Stimulated activated naive CD4-positive, alpha-beta T cell (primary cell): Measurements from ENCODE around the gene EDIL3.

Experiments
- DNase-seq, 6 experiments: peaks; one replicate each; lab custom pipeline; 2025; lab: John Stamatoyannopoulos, UW

Gene EDIL3

DNA sequence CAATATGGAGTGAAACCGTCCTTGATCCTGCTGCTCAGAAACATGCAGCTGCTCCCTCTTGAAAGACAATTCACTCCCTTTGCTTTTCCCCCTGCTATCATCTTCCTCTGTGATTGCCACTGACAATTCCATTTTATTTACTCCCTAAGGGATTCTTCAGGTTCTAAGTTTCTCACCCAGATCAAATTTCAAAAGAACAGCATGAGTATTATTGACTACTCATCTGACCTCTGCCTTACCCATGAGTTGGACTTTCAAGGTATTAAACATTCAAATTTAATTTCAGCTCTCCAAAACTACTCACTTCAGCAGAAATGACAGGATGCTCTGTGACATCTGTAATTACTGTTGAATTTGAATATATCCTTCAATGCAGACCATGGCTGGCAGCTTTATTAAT lies 427.5 kb downstream of the EDIL3 start:
- DNase-seq = no peak

DNA sequence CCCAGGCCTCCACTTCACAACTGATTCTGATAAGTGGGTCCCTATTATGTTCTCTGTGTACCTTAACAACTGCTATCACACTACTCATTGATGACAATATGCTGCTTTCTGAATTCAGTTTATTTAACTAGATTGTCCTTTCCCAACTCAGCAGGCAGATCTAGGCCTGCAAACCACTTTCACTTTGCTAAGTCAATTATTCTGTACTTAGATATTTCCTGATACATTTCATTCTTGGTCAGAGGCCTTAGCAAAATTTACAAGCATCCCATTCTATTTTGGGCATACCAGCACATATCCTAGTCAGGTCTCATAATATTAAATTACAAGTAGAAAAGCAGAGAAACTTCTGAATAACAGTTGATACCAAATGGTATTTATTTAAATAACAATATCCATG lies 428.3 kb downstream of the EDIL3 start:
- DNase-seq = no peak

DNA sequence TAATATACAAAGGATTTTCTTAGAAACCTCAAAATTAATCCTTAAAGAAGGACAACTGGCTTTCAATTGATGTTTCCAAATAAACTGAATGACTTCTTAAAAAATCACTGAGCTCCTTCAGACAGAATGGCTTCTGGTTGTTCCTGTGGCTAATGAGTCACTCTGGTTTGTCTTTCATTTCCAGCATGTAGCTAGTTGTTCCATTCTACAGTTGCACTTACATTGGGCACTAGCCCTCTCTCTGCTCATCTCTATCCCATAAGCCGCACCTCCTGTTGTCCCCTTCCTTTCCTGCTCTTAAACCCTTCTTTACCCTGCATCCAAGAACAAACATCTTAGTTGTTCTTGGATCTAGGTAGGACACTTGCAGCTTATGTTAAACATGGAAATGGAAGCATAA lies 428.8 kb downstream of the EDIL3 start:
- no peak for DNase-seq

DNA sequence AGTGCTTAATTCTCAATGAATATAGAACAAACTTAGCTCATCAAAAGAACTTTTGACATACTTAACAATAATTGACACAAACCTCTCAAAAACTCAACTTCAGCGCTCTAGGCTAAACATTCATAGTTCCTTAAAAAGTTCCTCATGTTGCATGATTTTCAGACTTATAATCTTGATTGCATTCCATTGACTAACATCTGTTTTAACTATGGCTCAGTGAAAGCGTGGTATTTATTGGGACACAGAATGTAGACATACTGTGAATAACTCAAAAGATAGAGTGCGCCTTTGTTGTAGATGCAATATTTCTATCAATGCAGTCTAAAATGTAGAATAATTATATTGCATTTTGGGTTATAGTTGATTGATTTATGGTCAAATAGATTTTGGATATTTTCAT lies 436.9 kb downstream of the EDIL3 start:
- no peak for DNase-seq

DNA sequence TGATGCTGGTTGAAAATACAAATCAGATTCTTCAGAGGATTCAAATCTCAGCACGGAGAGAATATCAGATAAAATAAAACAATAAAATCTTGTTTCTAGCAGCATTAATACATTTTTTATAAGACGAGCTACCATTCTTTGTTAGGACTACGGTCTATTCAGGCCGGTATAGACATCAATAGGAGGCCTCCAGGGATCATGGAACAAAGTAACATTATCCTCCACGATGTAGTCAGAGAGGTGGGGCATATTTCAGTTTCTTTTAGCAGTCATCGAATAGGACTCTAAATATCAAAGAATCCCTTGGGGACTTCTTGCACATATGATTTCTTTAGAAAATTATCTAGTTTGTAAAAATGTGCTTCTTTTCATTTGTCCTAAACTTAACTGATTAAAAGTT lies 438.2 kb downstream of the EDIL3 start:
- no peak for DNase-seq

DNA sequence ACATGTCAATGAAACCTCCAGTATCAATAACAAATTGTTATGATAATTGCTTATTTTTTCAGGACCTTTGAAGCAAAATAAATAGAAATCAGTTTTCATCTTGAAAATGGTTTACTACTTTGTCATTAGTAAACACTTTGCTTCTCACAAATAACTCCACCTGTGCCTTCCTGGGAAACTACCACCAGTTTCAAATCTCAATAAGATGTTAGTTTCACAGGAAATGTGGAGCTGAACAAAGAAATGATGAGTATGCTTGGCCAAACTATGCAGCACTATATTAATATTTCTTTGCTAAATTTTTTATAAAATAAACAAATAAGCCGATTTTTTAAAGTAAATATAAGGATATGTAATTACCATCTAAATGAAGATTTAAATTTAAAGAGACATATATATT lies 442.5 kb downstream of the EDIL3 start:
- no peak for DNase-seq

DNA sequence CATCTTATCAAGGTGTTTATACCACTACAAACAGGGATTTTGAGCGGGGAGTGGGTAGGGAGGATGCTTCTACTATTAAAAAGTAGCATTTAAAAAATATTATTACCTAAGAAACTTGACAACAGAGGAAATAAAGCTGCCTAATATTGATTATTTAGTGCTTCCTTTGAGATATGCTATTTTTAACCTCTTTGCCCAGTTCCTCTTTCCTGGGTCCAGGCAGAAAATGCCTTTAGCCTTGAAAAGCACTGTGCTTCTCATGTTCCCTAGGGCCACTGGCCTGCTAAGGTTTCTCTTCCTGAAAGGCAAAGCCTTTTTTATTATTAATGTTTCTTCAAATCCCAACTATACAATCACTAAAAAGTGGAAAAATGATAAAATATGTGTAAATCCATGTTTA lies 446.8 kb downstream of the EDIL3 start:
- DNase-seq = no peak

DNA sequence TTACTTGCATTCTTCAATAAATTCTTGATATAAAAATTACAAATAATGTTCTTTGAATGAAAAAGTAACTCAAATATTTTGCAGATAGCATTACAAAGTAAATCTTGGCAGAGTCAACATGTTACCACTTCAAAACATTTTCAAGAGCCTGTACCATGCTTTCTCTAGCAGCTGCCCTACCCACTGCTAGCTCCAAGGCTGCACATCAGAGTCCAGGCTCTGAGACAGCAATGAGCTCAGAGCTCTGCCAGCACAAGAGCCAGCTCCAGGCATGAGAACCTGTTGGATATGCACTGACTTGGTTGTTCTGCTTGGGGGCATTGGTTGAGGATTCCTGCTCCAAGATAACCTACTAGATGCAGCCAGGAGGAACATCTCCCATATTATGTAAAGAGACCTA lies 452.7 kb downstream of the EDIL3 start:
- DNase-seq = no peak

DNA sequence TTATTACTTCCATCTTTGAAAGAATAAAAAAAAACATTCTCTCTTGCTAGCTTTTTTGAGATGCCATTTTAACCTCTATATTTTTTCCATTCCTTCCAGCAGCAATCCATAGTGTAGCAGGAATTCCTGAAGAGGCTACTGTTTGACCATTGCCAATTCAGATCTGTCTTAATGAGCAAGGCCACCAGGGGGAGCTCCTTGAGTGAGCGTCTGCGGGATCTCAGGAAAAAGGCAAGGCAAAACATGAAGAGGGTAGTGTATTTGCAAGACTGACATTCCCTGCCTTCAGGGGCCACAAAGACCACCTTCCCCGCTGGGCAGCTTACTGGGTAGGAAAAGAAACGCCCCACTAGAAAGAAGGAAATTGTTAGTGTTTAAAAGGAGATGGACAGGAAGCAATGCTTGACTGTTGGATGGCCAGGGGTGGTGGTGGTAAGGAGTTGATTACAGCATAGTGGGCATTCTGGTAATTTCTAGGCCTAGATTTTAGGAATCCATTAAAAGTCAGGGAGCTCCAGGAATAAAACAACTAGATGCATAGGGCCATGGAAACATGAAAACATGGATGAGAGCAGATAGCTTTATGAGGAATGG lies 457.4 kb downstream of the EDIL3 start:
- peak in 1 of 6 experiments; percentile 0 for DNase-seq

DNA sequence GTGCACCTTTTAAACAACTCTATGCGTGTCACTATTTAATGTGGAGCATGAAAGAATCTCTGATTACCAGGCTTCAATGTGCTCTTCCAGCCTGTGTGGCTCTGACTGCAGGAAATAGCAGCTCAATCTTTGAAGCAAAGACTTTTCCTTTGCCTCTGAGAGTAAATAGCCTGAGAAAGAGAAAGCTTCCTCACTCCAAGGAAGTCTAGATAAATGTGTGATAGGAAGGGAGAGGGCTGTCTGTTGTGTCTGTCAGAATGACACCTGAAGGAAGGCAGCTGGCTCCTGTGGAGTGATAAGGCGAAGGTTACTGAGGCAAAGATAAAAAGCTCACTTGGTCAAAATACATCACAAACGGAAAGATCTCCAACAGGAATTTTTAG lies 458.7 kb downstream of the EDIL3 start:
- DNase-seq = no peak

DNA sequence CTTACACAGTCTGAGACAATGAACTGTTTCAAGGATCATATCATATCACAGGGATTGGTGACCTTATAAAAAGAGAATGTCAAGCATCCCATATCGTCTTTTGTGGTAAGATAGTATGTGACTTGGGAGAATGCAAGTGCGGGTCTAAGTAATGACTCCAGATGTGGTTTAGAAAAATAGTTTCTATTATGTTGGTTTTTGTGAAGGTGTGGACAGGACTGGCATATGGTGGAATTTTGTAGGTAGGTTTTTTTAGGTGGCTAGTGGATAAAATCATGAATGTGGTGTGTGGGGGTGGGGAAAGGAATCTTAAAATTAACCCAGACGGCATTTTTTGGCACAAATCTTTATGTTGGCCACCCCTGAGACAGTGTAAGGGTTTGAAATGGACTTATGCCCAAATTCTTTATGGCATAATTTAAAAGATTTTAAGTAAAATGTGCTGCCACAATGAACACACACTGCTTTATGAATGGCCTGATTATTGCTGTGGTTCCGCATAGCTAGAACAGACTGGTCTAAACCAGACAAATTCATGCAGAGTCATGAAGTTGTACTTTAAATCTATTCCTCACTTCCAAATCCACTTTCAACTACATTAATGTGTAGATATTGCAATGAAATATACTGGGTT lies 459.2 kb downstream of the EDIL3 start:
- no peak for DNase-seq

DNA sequence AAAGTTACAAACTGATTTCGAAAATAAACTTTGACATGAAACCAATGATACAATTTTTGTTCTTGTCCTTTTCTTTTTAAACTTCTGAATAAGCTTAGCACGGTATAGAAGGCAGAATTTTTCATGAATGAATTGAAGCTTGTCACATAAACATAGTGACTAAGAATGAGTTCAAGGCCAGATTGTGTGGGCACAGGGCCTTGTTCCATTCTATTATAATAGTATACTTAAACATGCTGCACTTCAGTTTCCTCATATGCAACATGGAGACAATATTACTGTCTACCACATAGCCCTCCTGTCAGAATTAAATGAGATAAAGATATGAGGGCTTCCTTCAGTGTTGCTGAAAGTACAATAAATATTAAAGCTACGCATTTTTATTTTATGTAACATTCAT lies 459.8 kb downstream of the EDIL3 start:
- no peak for DNase-seq

DNA sequence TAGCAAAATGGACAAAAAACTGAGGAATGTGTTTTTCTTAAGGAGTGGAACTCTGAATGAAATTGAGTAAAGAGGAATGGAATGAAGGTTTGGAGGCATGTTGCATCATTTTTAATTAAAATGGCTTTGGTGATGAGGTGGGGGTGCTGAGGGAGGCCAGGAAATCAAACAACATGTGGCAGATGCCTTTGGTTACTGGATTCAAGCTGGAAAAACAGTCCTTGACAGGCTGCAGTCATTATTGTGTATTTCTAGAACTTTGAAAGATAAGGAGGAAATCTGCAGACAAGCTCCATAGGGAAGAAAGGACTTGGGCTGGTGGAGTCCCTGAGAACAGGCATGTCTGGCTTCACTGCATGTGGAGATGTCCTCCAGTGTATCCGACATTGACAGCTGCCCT lies 460.5 kb downstream of the EDIL3 start:
- DNase-seq = no peak

DNA sequence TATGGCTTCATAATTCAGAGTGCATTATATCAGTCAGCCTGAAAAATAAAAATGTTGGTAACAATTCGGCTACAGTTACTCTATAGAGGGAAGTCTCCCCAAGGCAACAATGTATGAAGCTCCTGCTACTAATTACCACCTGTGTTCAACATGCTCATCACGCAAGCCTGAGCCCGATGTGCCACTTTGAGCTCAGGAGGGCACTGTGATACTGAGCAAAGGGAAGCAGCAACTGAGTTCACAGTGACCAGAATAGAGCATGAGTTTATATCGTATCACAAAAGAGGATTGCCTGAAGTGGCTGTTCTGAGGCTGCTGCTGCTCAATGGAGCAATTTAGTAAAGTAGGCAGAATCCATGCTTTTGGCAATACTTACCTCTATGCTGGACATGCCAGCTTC lies 462.0 kb downstream of the EDIL3 start:
- DNase-seq = no peak

DNA sequence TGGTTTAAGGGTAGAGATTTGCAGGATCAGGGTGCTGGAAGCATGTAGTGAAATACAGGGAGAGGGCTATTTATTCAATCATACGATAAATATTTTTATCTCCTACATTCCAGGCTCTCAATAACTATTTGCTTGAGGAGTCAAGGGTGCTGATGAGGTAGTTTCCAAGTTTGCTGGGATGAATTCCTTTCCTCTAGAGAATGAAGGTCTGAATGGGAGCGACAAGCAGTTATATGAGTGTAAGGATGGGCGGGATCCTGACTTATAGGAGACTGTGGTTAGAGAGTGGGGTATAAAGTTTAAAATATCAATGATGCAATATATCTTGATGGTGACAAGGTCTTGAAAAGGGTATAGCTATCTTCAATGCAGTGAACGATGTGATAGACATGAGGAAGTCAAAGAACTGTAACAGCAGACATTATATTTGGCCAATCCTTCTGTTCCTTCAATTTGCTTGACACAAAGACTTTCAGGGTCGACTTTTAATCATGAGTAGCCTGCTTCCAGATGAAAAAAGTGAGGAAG lies 462.9 kb downstream of the EDIL3 start:
- DNase-seq = no peak

DNA sequence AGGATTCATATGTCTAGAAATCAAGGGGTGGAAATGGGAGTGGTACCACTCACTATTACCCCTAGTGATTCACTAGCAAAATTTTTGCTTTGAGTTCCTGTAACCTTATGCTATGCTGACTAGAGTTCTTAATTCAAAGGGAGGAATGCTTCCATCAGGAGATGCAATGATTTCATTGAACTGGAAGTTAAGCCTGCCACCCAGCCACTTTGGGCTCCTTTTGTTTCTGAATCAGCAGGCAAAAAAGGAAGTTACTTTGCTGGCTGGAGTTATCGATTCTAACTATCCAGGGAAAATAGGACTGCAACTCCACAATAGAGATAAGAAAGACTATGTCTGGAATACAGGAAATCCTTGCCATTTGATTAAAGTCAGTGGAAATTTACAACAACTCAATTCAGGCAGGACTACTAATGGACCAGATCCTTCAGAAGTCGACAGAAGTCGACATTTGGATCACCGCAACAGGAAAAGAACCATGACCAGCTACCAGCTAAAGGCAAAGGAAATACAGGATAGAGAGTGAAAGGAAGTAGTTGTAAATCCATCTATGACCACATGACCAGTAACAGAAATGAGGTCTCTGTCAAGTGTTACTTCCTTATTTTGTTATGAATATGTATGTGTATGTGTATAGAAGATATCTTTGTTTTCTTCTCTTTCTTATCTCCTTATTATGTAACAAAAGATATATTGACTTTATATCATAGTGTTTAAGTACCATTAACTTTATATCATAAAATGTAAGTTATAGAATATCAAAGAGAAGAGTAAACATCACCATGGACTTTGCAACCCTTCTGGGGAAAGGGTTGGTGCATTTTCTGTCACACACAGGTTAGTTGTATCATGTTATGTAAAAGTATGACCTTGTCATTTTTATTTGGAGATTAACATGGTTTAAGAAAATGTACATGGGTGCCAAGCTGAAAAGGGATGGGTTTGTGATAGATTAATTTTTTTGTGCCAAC lies 465.3 kb downstream of the EDIL3 start:
- no peak for DNase-seq

DNA sequence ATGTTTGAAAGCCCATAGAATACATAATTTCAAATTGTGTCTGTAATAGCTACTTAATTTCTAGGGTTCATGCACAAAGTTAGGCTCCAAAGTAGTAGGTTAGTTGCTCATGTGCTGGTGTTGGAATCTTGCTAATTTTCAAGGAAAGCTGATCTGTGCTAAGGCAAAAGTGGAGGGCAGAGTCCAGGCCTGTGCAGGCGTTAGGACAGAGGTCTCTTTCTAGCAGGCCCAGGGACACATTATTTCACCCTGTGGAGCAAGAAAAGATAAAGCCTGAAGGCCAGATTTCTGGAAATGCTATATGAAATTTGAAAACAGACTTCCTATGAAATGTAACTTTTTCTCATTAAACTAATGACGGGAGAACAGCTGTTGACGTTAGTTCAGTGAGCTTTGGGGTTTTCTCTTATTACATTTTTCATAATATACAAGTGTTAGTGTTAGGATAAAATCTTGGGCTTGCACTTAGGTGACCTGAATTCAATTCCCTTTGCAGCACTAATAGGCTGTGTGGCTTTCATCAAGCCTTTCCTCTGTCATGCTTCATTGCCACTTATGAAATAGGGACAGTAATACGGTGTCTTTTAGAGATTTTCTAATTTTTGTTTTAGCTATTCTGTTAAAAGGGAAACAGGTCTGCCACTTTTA lies 467.3 kb downstream of the EDIL3 start:
- no peak for DNase-seq

DNA sequence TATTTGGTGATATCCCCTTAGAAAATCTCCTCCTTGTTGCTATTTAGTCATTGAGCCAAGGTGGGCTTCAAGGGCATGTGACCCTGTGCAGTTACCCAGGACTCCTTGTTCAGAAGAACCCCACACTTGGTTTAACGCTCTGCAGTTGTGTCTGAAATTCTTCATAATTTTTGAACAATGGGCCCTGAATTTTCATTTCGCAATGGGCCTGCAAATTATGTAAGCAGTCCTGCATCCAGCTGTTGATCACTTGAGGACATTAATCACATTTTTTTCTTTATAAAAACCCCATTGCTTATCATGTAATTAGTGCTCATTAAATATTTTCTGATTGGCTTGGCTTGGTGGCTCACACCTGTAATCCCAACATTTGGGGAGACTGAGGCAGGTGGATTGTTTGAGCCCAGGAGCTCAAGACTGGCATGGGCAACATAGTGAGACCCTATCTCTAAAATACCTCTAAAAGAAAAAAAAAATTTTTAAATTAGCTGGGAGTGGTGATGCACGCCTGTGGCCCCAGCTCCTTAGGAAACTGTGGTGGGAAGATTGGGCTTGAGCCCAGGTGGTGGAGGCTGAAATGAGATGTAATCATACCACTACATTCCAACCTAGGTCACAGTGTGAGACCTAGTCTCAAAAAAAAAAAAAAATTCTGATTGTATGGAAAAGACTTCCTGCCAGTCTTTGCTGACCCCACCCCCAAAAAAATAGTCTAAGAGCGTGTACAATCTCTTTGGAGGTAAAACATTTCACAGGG lies 469.8 kb downstream of the EDIL3 start:
- DNase-seq = no peak

DNA sequence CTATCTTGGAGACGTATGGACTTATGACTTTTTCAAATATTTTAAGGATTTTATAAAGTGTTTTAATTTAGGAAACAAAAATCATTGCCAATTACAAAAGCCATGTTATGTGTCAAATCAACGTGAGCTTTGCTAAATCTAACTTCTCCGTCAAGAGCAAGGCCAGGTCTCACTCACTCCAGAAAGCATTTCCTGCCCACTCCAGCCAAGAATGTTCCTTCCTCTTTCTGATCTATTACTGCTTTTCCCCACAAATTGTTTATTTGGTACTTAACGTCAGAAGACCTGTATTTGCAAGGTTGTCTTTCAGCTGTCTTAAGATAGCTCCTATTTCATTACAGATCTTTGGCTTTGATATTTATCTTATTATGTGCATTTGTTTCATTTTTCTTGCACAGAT lies 470.5 kb downstream of the EDIL3 start:
- no peak for DNase-seq

DNA sequence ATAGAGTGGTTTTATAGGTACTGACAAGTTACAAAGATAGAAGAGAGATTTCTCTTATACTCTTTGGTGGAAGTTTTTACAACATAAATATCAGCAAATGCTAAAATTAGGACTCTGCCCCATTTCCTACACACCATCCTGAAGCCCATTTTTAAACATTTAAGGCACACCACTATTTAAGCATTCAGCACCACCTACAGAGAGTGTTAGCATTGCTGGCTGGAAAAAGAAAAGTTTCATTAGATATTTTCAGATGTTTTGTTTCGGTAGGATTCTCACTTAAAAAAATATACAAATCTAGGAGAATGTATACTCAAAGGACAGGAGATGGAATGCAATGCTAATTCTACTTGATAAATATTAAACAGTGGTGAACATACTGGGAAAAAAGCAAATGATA lies 471.1 kb downstream of the EDIL3 start:
- no peak for DNase-seq

DNA sequence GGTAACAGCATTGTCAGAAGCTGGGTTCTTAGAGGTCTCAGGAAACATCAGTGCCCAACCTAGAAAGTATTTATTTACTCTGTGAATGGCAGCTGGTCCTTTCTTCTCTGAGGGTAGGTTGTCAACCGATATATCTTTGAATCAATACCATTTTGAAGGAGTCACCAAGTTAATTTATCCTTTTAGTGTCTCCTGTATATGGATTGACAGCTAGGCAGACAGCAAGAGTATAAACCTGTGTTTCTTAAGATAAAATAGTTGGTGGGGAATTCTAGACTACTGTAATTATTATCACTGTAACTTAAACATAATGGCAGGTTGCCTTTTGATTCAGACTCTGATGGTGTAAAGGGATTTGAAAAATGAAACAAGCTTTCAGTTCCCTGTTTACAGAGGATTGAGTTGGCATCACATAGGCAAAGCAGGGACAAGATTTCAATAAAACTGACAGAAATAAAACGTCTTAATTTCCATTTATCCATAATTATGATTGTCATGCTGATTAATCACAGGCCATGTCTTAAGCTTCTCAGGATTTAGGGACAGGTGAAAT lies 473.2 kb downstream of the EDIL3 start:
- DNase-seq = no peak
